Stimulated activated CD4-positive, alpha-beta T cell treated with anti-CD3 and anti-CD28 coated beads, Interleukin-4, amount 100 ng/mL, for 24 hours (primary cell): ENCODE measurements around the gene MRM1.

Experiments used
- DNase-seq: peaks from one replicate; pipeline ENCODE4 v3.0.0-alpha.2; 2020

MRM1 gene

DNA sequence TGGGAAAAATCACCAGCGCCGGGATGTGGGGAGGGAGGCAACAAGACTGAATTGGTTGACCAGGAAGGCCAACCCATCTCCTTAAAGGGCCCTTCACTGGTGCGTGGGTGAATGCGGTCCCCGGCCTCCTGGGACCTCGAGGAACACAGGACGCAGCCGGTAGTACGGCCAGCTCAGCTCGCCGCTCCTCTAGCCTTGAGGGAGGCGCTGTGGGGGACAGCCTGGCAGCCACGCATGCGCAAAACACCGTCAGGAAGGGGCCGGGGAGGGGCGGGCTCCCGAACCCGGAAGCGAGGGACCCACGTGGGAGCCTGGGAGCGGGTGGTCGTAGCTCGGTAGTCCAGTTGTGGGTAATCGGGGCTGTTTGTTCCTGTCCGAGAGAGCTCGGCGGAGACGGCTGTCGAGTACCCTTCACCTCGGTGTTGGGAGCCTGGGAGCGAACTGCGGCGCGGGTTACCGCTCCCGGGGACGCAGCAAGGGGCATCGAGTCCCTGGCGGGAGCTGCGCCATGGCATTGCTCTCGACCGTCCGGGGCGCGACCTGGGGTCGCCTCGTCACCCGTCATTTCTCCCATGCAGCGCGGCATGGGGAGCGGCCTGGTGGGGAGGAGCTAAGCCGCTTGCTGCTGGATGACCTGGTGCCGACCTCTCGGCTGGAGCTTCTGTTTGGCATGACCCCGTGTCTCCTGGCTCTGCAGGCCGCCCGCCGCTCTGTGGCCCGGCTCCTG, at the start of gene MRM1:
Gene MRM1 (plus strand): TSS at position 281 of the 727 bp plus-strand sequence. CDS start 228 bp downstream, at position 509.
- peak; percentile 93 for DNase-seq

DNA sequence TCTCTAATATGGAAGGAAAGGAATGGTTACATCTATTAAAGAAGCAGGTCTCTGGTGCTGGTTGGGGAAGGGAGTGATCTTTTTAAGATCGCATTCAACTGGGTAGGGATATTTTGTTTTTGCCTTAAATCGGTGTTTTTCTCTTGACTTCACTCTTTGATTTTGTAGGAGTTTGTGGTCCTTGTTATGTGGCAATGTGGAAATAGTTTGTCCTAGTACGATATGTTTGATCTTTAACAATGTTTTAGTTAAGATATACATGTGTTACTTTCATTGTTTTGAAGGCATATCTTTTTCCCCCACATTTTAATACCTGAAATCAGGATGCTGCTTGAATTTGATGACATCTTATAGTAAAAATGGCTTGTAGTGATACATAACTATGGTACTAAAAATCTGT, 47.9 kb upstream of the MRM1 start:
- DNase-seq = no peak

DNA sequence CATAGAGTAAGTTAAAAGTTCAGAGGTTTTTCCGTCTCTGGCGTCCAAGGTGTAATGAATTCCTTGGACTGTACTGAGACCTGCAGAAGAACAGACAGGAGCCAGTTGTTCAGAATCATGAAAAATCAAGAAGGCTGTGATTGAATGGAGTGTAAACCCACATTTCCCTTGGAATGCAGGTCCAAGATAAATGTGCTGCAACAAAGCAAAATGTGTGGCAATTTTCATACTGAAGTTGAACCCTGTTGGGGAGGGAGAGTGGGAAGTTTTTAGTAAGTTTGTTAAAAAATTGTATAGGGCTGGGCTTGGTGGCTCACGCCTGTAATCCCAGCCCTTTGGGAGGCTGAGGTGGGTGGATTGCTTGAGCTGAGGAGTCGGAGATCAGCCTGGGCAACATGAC, 35.3 kb upstream of the MRM1 start:
- no peak for DNase-seq

GRCh38 chr17:36575028-36575427, 26.4 kb upstream of the MRM1 start:
- DNase-seq = no peak

DNA sequence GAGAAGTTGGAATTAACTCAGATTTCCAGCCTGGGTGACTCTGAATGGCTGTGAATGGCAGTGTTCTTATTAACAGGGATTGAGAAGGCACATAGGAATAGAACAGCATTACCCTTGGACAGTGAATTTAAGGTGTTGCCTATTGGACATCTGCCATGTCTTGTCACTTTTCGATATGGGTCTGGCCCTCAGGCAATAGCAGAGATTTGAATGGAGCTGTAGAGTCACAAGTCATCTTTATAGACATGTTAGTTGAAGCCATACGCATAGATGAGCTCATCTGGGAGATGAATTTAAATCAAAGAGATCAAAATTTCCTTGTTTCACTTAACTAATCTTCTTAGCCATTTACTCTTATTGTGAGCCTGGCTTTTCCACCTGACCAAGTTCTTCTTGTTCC, 24.6 kb upstream of the MRM1 start:
- no peak for DNase-seq

DNA sequence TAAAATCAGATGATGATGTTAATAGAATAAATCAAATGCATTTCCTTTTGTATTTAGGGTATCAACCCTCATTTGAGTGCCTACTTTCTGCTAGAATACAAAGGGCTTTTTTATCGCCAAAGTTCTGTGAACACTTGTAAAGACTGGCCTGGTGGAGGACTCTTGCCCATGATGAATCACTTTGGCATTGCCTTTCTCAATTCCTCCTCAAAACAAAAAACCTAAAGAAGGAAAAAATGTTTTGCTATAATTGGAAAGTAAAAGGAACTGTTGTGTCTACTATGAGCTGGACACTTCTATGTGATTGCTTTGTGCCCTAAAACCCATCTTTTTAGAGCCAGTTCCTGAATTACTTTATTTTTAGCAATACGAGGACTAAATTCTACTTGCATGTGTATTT, 22.7 kb upstream of the MRM1 start:
- DNase-seq = no peak

DNA sequence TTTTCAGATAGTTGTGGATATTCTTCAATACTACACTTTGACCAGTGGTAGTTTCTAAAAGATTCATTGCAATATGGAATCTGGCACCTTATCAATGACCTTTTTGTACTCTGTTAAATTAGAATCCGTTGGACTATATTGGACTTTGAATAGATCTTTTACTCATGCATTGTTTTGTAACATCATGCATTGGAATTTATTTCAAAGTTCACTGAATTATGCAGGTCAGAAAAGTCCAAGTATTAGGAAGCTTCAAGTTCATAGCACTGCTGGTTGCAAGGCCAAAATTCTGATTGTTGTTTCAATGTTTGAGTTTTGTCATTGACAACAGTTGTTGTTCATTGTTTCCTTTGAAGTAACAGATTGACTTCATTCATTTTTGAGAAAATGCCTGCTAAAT, 17.6 kb upstream of the MRM1 start:
- DNase-seq = no peak

- no peak for DNase-seq
Measured at GRCh38 chr17:36586138-36586537, 15.2 kb upstream of the MRM1 start.

- DNase-seq = no peak
Measured at GRCh38 chr17:36590082-36590481, 11.3 kb upstream of the MRM1 start.

DNA sequence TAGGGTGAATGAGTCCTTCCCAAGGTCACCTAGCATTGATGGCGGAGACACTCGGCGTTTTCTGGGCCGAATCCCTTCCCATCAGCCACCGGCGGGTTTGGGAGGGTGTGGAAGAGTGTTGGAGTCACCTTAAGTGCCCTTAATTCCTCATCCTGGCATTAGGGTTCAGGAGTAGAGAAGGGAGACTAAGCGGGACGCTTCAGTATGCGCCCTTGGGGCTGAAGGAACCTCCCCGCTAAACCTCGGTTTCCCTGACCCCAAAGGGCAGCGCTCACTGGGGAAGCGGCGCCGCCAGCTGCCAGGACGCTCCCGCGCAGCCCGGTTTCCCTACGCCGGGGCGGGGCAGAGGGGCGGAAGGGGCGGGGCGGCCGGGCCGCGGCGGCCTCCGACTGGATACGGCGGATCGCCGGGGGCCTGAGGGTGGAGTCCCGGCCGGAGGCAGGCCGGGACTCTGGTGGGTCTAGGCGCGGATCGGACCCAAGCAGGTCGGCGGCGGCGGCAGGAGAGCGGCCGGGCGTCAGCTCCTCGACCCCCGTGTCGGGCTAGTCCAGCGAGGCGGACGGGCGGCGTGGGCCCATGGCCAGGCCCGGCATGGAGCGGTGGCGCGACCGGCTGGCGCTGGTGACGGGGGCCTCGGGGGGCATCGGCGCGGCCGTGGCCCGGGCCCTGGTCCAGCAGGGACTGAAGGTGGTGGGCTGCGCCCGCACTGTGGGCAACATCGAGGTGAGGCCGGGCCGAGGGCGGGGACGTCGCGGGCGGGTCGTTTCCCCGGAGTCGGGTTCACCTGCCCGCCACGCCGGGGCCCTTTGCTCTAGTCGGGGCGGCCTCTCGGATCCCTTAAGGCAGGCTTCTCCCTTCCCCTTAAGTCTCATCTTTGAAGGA, 9.7 kb upstream of the MRM1 start, which contains the start of gene DHRS11:
Gene DHRS11 (plus strand): TSS at position 446 of the 882 bp plus-strand sequence. CDS start 131 bp downstream, at position 577.
- peak; percentile 82 for DNase-seq

DNA sequence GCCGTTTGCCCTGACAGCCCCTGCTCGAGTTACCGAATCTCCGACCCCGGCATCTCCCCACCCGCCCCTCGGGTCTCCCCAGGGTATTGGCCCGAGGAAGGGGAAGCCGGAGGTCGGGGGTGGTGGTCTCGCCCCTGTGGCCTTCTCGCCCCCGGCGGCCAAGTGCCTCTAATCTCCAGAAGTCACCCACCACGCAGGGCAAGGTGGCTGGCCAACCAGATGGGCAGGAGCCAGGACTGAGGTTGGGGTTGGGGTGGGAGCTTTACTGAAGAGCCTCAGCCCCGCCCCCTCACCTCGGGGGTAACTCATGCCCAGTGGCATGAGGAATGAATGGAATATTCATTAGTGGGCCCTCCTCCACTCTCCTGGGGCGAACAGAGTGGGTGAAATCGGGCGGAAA, 9.1 kb upstream of the MRM1 start:
- no peak for DNase-seq

- no peak for DNase-seq
Measured at GRCh38 chr17:36592716-36593321, 8.6 kb upstream of the MRM1 start.

DNA sequence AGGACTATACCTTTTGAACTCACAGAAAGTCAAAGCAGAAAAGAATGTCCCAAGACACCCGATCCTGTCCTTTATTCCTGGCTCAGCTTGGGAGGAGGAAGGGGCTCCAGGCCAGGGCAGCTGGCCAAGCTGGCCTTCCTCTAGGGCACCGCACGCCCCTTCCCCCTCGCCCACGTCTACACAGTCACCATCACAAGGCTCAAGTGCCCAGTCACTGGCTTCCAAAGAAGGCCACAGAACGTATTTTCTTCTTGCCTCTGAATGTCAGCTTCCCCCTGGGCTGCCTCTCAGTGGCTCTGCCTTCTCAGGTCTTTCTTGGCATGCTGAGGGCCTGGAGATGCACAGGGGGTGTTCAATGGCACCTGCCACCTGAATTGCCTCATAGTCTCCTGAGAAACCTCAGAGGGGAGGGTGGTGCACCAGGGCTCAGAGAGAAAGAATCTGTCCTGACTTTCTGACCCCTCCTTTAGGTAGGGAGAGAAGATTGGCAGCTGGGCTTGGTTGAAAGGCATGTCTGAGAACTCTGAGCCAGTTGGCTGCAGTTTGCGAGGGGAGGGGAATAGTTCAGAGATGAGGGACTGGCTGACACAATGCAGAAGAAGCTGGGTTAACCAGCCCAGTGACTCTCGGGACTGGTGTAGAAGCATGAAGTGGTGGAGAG, 7.6 kb upstream of the MRM1 start:
- DNase-seq = no peak

GRCh38 chr17:36594626-36595401, 6.6 kb upstream of the MRM1 start:
- DNase-seq = no peak

DNA sequence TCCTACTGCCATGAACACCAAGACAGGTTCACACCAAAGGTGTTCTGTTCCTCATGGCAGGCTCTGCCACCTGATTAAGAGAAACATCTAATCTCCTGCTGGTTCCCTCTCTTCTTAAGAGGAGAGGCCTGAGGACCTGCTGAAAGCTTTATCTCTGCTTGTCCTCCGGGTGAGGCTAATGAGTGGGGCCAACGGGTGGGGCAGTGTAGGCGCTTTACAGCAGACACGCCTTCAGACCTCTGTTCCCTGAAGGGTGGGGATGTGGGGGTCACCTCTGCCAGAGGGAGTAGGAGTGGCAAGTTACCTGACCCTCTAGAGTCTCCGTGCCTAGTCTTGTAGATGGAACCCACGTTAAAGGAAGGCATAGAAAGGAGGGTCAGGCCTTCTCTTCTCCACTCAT, 4.2 kb upstream of the MRM1 start:
- no peak for DNase-seq

DNA sequence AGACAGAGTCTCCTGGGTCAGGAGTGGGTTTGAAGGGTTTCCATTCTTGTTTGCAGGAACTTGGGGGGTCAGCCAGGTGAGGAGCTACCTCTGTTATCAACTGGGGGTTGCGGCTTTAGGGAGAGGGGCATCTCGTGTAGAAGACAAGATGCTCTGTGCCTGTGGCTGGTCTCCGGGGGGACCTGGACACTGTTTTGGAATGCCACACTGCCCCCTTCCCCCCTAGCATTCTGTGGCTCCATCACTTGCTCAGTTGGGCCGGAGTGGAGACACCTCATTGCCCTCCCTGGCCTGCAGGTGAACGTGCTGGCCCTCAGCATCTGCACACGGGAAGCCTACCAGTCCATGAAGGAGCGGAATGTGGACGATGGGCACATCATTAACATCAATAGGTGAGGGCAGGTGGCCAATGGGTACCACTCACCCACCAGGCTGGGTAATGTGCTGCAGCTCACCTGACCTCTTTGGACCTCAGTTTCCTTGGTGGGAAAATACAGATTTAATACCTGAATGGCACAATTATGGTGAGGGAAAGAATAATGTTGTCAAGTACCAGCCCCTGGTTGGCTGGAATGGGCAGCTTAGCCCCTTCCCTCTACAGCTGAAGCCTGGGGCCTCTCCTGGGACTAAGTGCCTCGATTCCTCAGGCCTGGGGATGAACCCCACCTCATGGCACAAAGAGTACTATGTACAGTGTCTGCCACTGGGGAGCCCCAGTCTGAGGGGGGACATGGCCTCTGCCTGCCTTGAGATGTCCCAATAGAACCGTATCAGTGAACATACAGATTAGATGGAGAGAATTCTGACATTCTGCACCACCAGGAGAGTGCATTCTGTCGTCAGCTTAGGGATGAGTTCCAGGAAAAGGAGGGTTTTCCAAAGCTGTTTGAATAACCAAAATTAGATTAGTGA, 3.3 kb upstream of the MRM1 start:
- DNase-seq = no peak

GRCh38 chr17:36598951-36599401, 2.4 kb upstream of the MRM1 start:
- DNase-seq = no peak

DNA sequence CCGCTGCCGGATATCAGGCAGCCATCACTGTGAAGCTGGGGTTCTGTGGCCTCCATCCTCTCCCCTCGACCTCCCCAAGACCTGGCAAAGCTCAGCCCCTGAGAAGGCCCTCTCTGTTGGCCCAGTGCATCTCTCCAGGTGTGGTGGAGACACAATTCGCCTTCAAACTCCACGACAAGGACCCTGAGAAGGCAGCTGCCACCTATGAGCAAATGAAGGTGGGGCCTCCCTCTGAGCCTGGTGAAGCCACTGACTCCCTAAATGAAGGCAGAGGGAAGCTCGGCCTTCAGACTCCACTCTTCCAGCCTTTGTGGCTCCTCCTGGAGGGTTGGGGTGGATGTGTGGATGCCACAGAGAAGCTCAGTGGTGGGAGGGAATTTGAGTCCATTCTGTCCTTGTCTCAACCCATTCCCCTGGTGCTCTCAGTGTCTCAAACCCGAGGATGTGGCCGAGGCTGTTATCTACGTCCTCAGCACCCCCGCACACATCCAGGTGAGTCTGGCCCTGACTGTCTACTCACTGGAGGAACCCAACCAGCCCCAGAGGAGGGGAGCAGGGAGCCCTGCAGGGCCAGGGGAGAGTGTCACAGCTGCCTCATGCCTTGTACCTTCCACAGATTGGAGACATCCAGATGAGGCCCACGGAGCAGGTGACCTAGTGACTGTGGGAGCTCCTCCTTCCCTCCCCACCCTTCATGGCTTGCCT, 1.7 kb upstream of the MRM1 start:
- no peak for DNase-seq

DNA sequence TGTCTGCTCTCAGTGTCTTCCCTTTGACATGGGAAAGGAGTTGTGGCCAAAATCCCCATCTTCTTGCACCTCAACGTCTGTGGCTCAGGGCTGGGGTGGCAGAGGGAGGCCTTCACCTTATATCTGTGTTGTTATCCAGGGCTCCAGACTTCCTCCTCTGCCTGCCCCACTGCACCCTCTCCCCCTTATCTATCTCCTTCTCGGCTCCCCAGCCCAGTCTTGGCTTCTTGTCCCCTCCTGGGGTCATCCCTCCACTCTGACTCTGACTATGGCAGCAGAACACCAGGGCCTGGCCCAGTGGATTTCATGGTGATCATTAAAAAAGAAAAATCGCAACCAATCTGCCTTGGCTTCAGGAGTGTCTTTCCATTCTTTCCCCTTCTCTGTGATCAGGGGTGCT, 918 bp upstream of the MRM1 start:
- DNase-seq = no peak

GRCh38 chr17:36600936-36601302, 464 bp upstream of the MRM1 start:
- peak; percentile 26 for DNase-seq
